ENCODE results near the gene ENG. TPM values are rescaled to one million over a fixed set of nuclear protein-coding genes. Genes with fewer than 3 reads are reported as not detected.

The ENG gene
- polyA plus RNA-seq, 3 donors = 15.7 to 26.0 (median 17.9) TPM

DNA sequence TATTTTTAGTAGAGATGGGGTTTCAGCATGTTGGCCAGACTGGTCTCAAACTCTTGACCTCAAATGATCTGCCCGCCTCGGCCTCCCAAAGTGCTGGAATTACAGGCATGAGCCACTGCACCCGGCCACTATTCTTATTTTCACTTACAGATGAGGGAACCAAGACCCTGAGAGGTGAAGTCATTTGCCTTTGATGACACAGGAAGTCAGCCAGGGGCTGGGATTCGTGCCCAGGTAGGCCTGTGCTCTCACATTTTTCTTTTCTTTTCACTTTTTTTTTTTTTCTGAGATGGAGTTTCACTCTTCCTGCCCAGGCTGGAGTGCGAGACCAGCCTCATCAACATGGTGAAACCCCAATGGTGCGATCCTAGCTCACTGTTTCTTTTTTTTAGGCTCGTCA, 22.2 kb downstream of the ENG start:
- WGBS (ENCODE audit: insufficient coverage) = 73% methylated on average over 2 of the region's 7 CpGs
- no peaks in the 10 kb centered on the region for H4K20me1 ChIP-seq (ENCODE audit: insufficient read depth, low read length)
- H3K27me3 Mint-ChIP-seq (ENCODE audit: low read depth in 3 of 3) = peaks cover 1 to 2% (median 2%) of the 10 kb centered on the region in 3 donors
- no peak overlapping the region for H3K4me3 Mint-ChIP-seq
- peaks cover 22 to 38% of the 10 kb centered on the region in 2 donors for H3K36me3 Mint-ChIP-seq
- no peak overlapping the region for H3K4me3 ChIP-seq (replicated peaks in 1 of 3; ENCODE audit: low read depth in 2 of 3, low read length in 3 of 3)
- TF ChIP-seq, protein P1, sequence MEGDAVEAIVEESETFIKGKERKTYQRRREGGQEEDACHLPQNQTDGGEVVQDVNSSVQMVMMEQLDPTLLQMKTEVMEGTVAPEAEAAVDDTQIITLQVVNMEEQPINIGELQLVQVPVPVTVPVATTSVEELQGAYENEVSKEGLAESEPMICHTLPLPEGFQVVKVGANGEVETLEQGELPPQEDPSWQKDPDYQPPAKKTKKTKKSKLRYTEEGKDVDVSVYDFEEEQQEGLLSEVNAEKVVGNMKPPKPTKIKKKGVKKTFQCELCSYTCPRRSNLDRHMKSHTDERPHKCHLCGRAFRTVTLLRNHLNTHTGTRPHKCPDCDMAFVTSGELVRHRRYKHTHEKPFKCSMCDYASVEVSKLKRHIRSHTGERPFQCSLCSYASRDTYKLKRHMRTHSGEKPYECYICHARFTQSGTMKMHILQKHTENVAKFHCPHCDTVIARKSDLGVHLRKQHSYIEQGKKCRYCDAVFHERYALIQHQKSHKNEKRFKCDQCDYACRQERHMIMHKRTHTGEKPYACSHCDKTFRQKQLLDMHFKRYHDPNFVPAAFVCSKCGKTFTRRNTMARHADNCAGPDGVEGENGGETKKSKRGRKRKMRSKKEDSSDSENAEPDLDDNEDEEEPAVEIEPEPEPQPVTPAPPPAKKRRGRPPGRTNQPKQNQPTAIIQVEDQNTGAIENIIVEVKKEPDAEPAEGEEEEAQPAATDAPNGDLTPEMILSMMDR (IDR thresholded peaks at IDR 0.05) = no peak
- no peaks in the 10 kb centered on the region for H3K79me2 ChIP-seq (ENCODE audit: insufficient read depth, low read length)
- H3K4me1 ChIP-seq (ENCODE audit: control insufficient read depth in 1 of 2, insufficient read depth in 2 of 2, low read length in 2 of 2) = peaks cover 45 to 46% of the 10 kb centered on the region in 2 donors
- no peak overlapping the region for H3K9ac ChIP-seq (ENCODE audit: insufficient read depth, low read length, poor library complexity, severe bottlenecking)
- H3K27ac ChIP-seq (ENCODE audit: low read depth in 1 of 2, low read length in 2 of 2) = no peak overlapping the region
- DNase-seq = no peak
- no peak overlapping the region for H2AFZ ChIP-seq (ENCODE audit: insufficient read depth, low read depth, low read length, poor library complexity, severe bottlenecking)
- peak overlapping the region in 5 of 7 donors; percentile 80 to 97 (median 88) for H3K27ac Mint-ChIP-seq
- intact Hi-C loops (cut with micrococcal nuclease) = no loop called here
- peaks cover 47% of the 10 kb centered on the region for H3K4me1 Mint-ChIP-seq
- peaks cover 5 to 11% of the 10 kb centered on the region in 2 donors for H3K36me3 ChIP-seq (replicated peaks in 1 of 2; ENCODE audit: control insufficient read depth in 1 of 2, insufficient read depth in 2 of 2, low read length in 2 of 2)
- H3K27me3 ChIP-seq (ENCODE audit: control insufficient read depth in 2 of 2, insufficient read depth in 2 of 2, low read length in 2 of 2) = no peaks in the 10 kb centered on the region
- no peak overlapping the region for H3K4me2 ChIP-seq (replicated peaks; ENCODE audit: extremely low read depth, low read length, poor library complexity, severe bottlenecking)
- H3K9me3 ChIP-seq (replicated peaks in 1 of 2; ENCODE audit: control insufficient read depth in 1 of 2, insufficient read depth in 1 of 2, low read length in 2 of 2) = no peaks in the 10 kb centered on the region
- H3K9me3 Mint-ChIP-seq = peaks cover 0 to 4% (median 0%) of the 10 kb centered on the region in 7 donors

DNA sequence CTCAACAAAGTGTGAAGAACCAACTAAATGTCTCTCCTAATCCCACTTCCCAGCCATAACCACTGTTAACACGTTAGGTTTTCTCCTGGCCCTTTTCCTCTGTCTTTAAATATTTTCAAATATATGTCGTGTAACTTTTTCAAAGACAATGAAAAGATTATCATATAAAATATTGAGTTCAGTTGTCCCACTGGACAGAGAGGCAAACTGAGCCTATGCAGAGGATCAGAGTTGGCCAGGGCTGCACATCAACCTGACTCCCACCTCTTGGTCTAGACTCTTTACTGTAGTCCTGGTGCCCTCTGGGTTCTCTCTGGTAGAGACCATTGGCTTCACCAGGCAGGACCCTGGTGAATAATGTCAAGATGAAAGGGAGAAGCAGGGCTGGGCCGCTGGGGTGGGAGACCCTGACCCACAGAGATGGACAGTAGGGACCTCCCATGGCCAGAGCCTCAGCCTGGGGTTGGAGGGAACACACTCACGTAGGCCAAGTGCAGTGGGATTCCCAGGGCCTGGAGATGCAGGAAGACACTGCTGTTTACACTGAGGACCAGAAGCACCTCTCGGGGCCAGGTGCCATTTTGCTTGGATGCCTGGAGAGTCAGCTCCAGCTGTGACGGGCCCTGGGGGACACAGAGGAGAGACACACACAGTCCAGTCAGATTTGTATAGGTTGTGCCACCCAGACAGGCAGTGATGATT, 25.1 kb downstream of the ENG start:
- Histone ChIP-seq H3K36me3 (replicated peaks in 1 of 2; ENCODE audit: control insufficient read depth in 1 of 2, insufficient read depth in 2 of 2, low read length in 2 of 2) (peaks cover 25 to 33% of the 10 kb centered on the region in 2 donors), H3K4me2 (replicated peaks; ENCODE audit: extremely low read depth, low read length, poor library complexity, severe bottlenecking) (no peak overlapping the region), H3K27ac (ENCODE audit: low read depth in 1 of 2, low read length in 2 of 2) (peak overlapping the region in 1 of 2 donors; percentile 4), H3K4me3 (replicated peaks in 1 of 3; ENCODE audit: low read depth in 2 of 3, low read length in 3 of 3) (no peak overlapping the region), H4K20me1 (ENCODE audit: insufficient read depth, low read length) (no peaks in the 10 kb centered on the region), H3K79me2 (ENCODE audit: insufficient read depth, low read length) (no peaks in the 10 kb centered on the region), H3K9me3 (replicated peaks in 1 of 2; ENCODE audit: control insufficient read depth in 1 of 2, insufficient read depth in 1 of 2, low read length in 2 of 2) (no peaks in the 10 kb centered on the region), H2AFZ (ENCODE audit: insufficient read depth, low read depth, low read length, poor library complexity, severe bottlenecking) (no peak overlapping the region), H3K27me3 (ENCODE audit: control insufficient read depth in 2 of 2, insufficient read depth in 2 of 2, low read length in 2 of 2) (no peaks in the 10 kb centered on the region), H3K9ac (ENCODE audit: insufficient read depth, low read length, poor library complexity, severe bottlenecking) (no peak overlapping the region), H3K4me1 (ENCODE audit: control insufficient read depth in 1 of 2, insufficient read depth in 2 of 2, low read length in 2 of 2) (peaks cover 22 to 27% of the 10 kb centered on the region in 2 donors)
- Mint-ChIP-seq H3K9me3 (no peaks in the 10 kb centered on the region), H3K4me1 (peaks cover 28% of the 10 kb centered on the region), H3K27me3 (ENCODE audit: low read depth in 3 of 3) (peaks cover under 1 to 2% (median 1%) of the 10 kb centered on the region in 3 donors), H3K36me3 (peaks cover 41 to 56% of the 10 kb centered on the region in 2 donors), H3K4me3 (no peak overlapping the region), H3K27ac (peak overlapping the region in 4 of 7 donors; percentile 19 to 79 (median 34))
- TF ChIP-seq, protein P1 (IDR thresholded peaks at IDR 0.05) = no peak
- 100% methylated on average over 2 of the region's 6 CpGs for WGBS (ENCODE audit: insufficient coverage)
- intact Hi-C loops (cut with micrococcal nuclease) = loop anchor here in 1 of 2 donors (5.0 kb wide), 1 partner anchor 33 kb away; no protein-coding TSS in a partner anchor
- no peak for DNase-seq

Data from CD14-positive monocyte (primary cell).